CD4-positive, alpha-beta T cell treated with Interleukin-4 for 1 hour (primary cell): ENCODE measurements around the gene PPP1R9B.

Source experiments
- DNase-seq, 2 donors: peaks; one replicate each; pipeline ENCODE4 v3.0.0-alpha.2; 2020 to 2022

Gene PPP1R9B

GRCh38 chr17:50153650-50154575 is 3.4 kb upstream of the PPP1R9B start:
- DNase-seq: no peak

- DNase-seq: no peak
These were observed 2.3 kb upstream of the PPP1R9B start for GRCh38 chr17:50152736-50153135.

- peak; percentile 62 to 65 for DNase-seq
These were observed 1.6 kb upstream of the PPP1R9B start for GRCh38 chr17:50151937-50152547.

GRCh38 chr17:50151041-50151936 is 812 bp upstream of the PPP1R9B start:
- peak; percentile 88 to 90 for DNase-seq

GRCh38 chr17:50149417-50150353 is 792 bp downstream of the PPP1R9B start:
- peak; percentile 44 to 58 for DNase-seq

- no peak for DNase-seq
These were observed 1.4 kb downstream of the PPP1R9B start for GRCh38 chr17:50149091-50149416.

- DNase-seq: peak; percentile 73 to 77
These were observed 2.0 kb downstream of the PPP1R9B start for GRCh38 chr17:50148226-50149090.

- no peak for DNase-seq
These were observed 2.6 kb downstream of the PPP1R9B start for GRCh38 chr17:50147841-50148225.

GRCh38 chr17:50146927-50147665 is 3.4 kb downstream of the PPP1R9B start:
- DNase-seq: no peak

- peak in 1 of 2 donors; percentile 26 for DNase-seq
These were observed 4.1 kb downstream of the PPP1R9B start for GRCh38 chr17:50146230-50146926.

- no peak for DNase-seq
These were observed 4.8 kb downstream of the PPP1R9B start for GRCh38 chr17:50145532-50146229.

- DNase-seq: no peak
These were observed 5.5 kb downstream of the PPP1R9B start for GRCh38 chr17:50144845-50145531.

GRCh38 chr17:50144355-50144754 is 6.1 kb downstream of the PPP1R9B start:
- DNase-seq: no peak

GRCh38 chr17:50143461-50144176 is 6.9 kb downstream of the PPP1R9B start:
- DNase-seq: no peak

- peak in 1 of 2 donors; percentile 19 for DNase-seq
These were observed 8.7 kb downstream of the PPP1R9B start for GRCh38 chr17:50141745-50142110.

GRCh38 chr17:50141026-50141744 is 9.3 kb downstream of the PPP1R9B start:
- no peak for DNase-seq
